Neural progenitor cell (in vitro differentiated cells): ENCODE results near the gene MYO7B. TPM values are rescaled to one million over a fixed set of nuclear protein-coding genes. Genes with fewer than 3 reads are reported as not detected.

Experiments used
- DNase-seq: peaks from one replicate; pipeline ENCODE4 v3.0.0-alpha.2; 2016; ENCODE audit warnings: low spot score
- H2AFZ ChIP-seq: fragments of 200-600 bp; sonication (generic); replicated peaks from 2 replicates; pipeline ENCODE4 v1.6.1; 2016; ENCODE audit warnings: antibody characterized with exemption
- H3F3A ChIP-seq: fragments of 200-600 bp; sonication (generic); 2 replicates; pipeline ENCODE4 v1.6.1; 2016; ENCODE audit warnings: antibody characterized with exemption, low read depth
- H3K27ac ChIP-seq: fragments of 200-600 bp; sonication (generic); 2 replicates; pipeline ENCODE4 v1.5.1; 2016; ENCODE audit warnings: mild to moderate bottlenecking
- H3K27me3 ChIP-seq: fragments of 200-600 bp; sonication (generic); 2 replicates; pipeline ENCODE4 v1.6.1; 2016; ENCODE audit warnings: mild to moderate bottlenecking, moderate library complexity
- H3K36me3 ChIP-seq: fragments of 200-600 bp; sonication (generic); 2 replicates; pipeline ENCODE4 v1.5.1; 2016
- H3K4me1 ChIP-seq: fragments of 200-600 bp; sonication (generic); 2 replicates; pipeline ENCODE4 v1.6.1; 2016; ENCODE audit warnings: mixed run types
- H3K4me2 ChIP-seq: fragments of 200-600 bp; sonication (generic); 2 replicates; pipeline ENCODE4 v1.6.1; 2016
- H3K4me3 ChIP-seq: fragments of 200-600 bp; sonication (generic); 2 replicates; pipeline ENCODE4 v1.5.1; 2016
- H3K79me2 ChIP-seq: fragments of 200-600 bp; sonication (generic); 2 replicates; pipeline ENCODE4 v1.6.1; 2016; ENCODE audit warnings: low read depth
- H3K9ac ChIP-seq: fragments of 200-600 bp; sonication (generic); 2 replicates; pipeline ENCODE4 v1.6.1; 2016
- H3K9me3 ChIP-seq: fragments of 200-600 bp; sonication (generic); 2 replicates; pipeline ENCODE4 v1.5.1; 2016; ENCODE audit warnings: low read depth
- H4K20me1 ChIP-seq: fragments of 200-600 bp; sonication (generic); 2 replicates; pipeline ENCODE4 v1.6.1; 2016; ENCODE audit warnings: low read depth
- H3K27ac Mint-ChIP-seq: 3 replicates; pipeline ENCODE4 v1.8.0; 2021; ENCODE audit warnings: mixed read lengths
- H3K27me3 Mint-ChIP-seq: 2 replicates; pipeline ENCODE4 v1.8.0; 2022; ENCODE audit warnings: low read depth, mild to moderate bottlenecking, inconsistent platforms, moderate library complexity, mixed read lengths; ENCODE audit not compliant: insufficient read depth
- H3K36me3 Mint-ChIP-seq: 3 replicates; pipeline ENCODE4 v1.8.0; 2021; ENCODE audit warnings: mixed read lengths
- H3K4me1 Mint-ChIP-seq: 3 replicates; pipeline ENCODE4 v1.8.0; 2021; ENCODE audit warnings: mixed read lengths
- H3K4me3 Mint-ChIP-seq: 3 replicates; pipeline ENCODE4 v1.8.0; 2021; ENCODE audit warnings: mild to moderate bottlenecking, moderate library complexity, mixed read lengths
- H3K9me3 Mint-ChIP-seq: 3 replicates; pipeline ENCODE4 v1.8.0; 2020; ENCODE audit warnings: mixed read lengths
- CTCF ChIP-seq: fragments of 200-600 bp; sonication (generic); IDR thresholded peaks from 2 replicates; pipeline ENCODE4 v1.5.1; 2017; ENCODE audit warnings: antibody characterized with exemption, mild to moderate bottlenecking
- EZH2 ChIP-seq: fragments of 200-600 bp; sonication (generic); IDR thresholded peaks from 2 replicates; pipeline ENCODE4 v1.6.1; 2017; ENCODE audit warnings: antibody characterized with exemption, mild to moderate bottlenecking, moderate library complexity
- EZH2phosphoT487 ChIP-seq: fragments of 200-600 bp; sonication (generic); IDR thresholded peaks from 2 replicates; pipeline ENCODE4 v1.6.1; 2017; ENCODE audit warnings: antibody characterized with exemption
- total RNA-seq: library from RNA; depleted of rRNA; stranded (reverse); fragments of >200 nt; gene quantifications from 2 replicates; pipeline ENCODE4 v1.2.3, GENCODE V29; 2015; ENCODE audit warnings: low replicate concordance

MYO7B gene
- total RNA-seq, 1 donor from 2014 or later: not detected

- H3K9me3 ChIP-seq: no peaks in the 10 kb centered on the region
- no peaks in the 10 kb centered on the region for H3K79me2 ChIP-seq
- H3K4me3 Mint-ChIP-seq: no peak overlapping the region
- H2AFZ ChIP-seq: no peak overlapping the region
- H4K20me1 ChIP-seq: no peaks in the 10 kb centered on the region
- no peak overlapping the region for H3K27ac Mint-ChIP-seq
- H3K4me1 ChIP-seq: no peaks in the 10 kb centered on the region
- no peaks in the 10 kb centered on the region for H3K27me3 Mint-ChIP-seq
- H3K27ac ChIP-seq: no peak overlapping the region
- H3K27me3 ChIP-seq: no peaks in the 10 kb centered on the region
- no peak overlapping the region for H3K9ac ChIP-seq
- no peaks in the 10 kb centered on the region for H3K36me3 ChIP-seq
- DNase-seq: no peak
- TF ChIP-seq CTCF: no peak
- no peak for TF ChIP-seq EZH2phosphoT487
- no peak for TF ChIP-seq EZH2
- no peak overlapping the region for H3K4me3 ChIP-seq
- H3K9me3 Mint-ChIP-seq: peaks cover 10% of the 10 kb centered on the region
- no peaks in the 10 kb centered on the region for H3K4me1 Mint-ChIP-seq
- no peaks in the 10 kb centered on the region for H3F3A ChIP-seq
- H3K4me2 ChIP-seq: no peak overlapping the region
- peaks cover 3% of the 10 kb centered on the region for H3K36me3 Mint-ChIP-seq
Measured at GRCh38 chr2:127606625-127607398, 71.3 kb downstream of the MYO7B start.

GRCh38 chr2:127607399-127607908 lies 72.0 kb downstream of the MYO7B start:
- no peak overlapping the region for H2AFZ ChIP-seq
- H3K36me3 Mint-ChIP-seq: peaks cover 3% of the 10 kb centered on the region
- no peak overlapping the region for H3K4me3 Mint-ChIP-seq
- no peaks in the 10 kb centered on the region for H3K79me2 ChIP-seq
- H3K9me3 ChIP-seq: no peaks in the 10 kb centered on the region
- TF ChIP-seq EZH2: no peak
- no peak for TF ChIP-seq CTCF
- no peak for TF ChIP-seq EZH2phosphoT487
- H3K4me1 Mint-ChIP-seq: no peaks in the 10 kb centered on the region
- no peak overlapping the region for H3K4me2 ChIP-seq
- H3K4me1 ChIP-seq: no peaks in the 10 kb centered on the region
- no peaks in the 10 kb centered on the region for H3K27me3 Mint-ChIP-seq
- no peak overlapping the region for H3K9ac ChIP-seq
- H3K36me3 ChIP-seq: no peaks in the 10 kb centered on the region
- no peak for DNase-seq
- H3K27ac Mint-ChIP-seq: no peak overlapping the region
- no peaks in the 10 kb centered on the region for H4K20me1 ChIP-seq
- H3F3A ChIP-seq: no peaks in the 10 kb centered on the region
- H3K27ac ChIP-seq: no peak overlapping the region
- H3K27me3 ChIP-seq: no peaks in the 10 kb centered on the region
- H3K4me3 ChIP-seq: no peak overlapping the region
- peaks cover 9% of the 10 kb centered on the region for H3K9me3 Mint-ChIP-seq

GRCh38 chr2:127608061-127609030 lies 72.9 kb downstream of the MYO7B start:
- Histone ChIP-seq H3K36me3 (no peaks in the 10 kb centered on the region), H3K4me1 (no peaks in the 10 kb centered on the region), H3K9me3 (peaks cover 4% of the 10 kb centered on the region), H3K4me3 (no peak overlapping the region), H3K27me3 (no peaks in the 10 kb centered on the region), H3K4me2 (no peak overlapping the region), H2AFZ (no peak overlapping the region), H4K20me1 (no peaks in the 10 kb centered on the region), H3K79me2 (no peaks in the 10 kb centered on the region), H3K27ac (no peak overlapping the region), H3F3A (no peaks in the 10 kb centered on the region), H3K9ac (no peak overlapping the region)
- peaks cover 9% of the 10 kb centered on the region for H3K9me3 Mint-ChIP-seq
- DNase-seq: no peak
- H3K4me3 Mint-ChIP-seq: no peak overlapping the region
- no peaks in the 10 kb centered on the region for H3K4me1 Mint-ChIP-seq
- peaks cover under 1% of the 10 kb centered on the region for H3K36me3 Mint-ChIP-seq
- H3K27ac Mint-ChIP-seq: no peak overlapping the region
- H3K27me3 Mint-ChIP-seq: no peaks in the 10 kb centered on the region
- TF ChIP-seq EZH2: no peak
- no peak for TF ChIP-seq EZH2phosphoT487
- TF ChIP-seq CTCF: no peak
